ENCODE measurements around the gene UQCRH.

The UQCRH gene

GRCh38 chr1:46303038-46303871 lies at the start of gene UQCRH, which contains the start of gene LRRC41:
TSS of gene UQCRH (plus strand) at chr1:46303698. CDS start at chr1:46303767, 69 bp downstream.
TSS of gene LRRC41 (minus strand) at chr1:46303616. CDS start at chr1:46303322, 294 bp downstream.
- H3K27me3 ChIP-seq (ENCODE audit: low read depth, low read length): no peaks in the 10 kb centered on the region
- H3K4me2 ChIP-seq (ENCODE audit: low read length): peak within 1 kb of the TSS; percentile 82
- TF ChIP-seq CTCF (IDR thresholded peaks at IDR 0.05; ENCODE audit: low read depth, low read length) (no peak), EZH2phosphoT487 (IDR thresholded peaks at IDR 0.05; ENCODE audit: low read depth) (no peak)
- H4K20me1 ChIP-seq (ENCODE audit: insufficient read depth, low read length): peaks cover 30% of the 10 kb centered on the region
- peaks cover 35% of the 10 kb centered on the region for H3K36me3 ChIP-seq (replicated peaks; ENCODE audit: low read depth, low read length)
- H3K79me2 ChIP-seq (ENCODE audit: low read length): peaks cover 100% of the 10 kb centered on the region
- H3K27ac ChIP-seq (ENCODE audit: low read length): peak within 1 kb of the TSS; percentile 93
- no peaks in the 10 kb centered on the region for H3K9me3 ChIP-seq (ENCODE audit: insufficient read depth, low read length)
- H2AFZ ChIP-seq (ENCODE audit: low read depth, low read length): no peak within 1 kb of the TSS; the same call in 1 of the 2 replicates
- peak within 1 kb of the TSS; percentile 99 for H3K9ac ChIP-seq (ENCODE audit: low read length)
- peak within 1 kb of the TSS; percentile 98 for H3K4me3 ChIP-seq (ENCODE audit: low read length)
- peaks cover 25% of the 10 kb centered on the region for H3K4me1 ChIP-seq (ENCODE audit: low read length)

- Histone ChIP-seq H3K9me3 (ENCODE audit: insufficient read depth, low read length) (no peaks in the 10 kb centered on the region), H3K4me1 (ENCODE audit: low read length) (no peaks in the 10 kb centered on the region), H2AFZ (ENCODE audit: low read depth, low read length) (no peak overlapping the region), H3K79me2 (ENCODE audit: low read length) (peaks cover 3% of the 10 kb centered on the region; the same call in 1 of the 2 replicates), H3K36me3 (replicated peaks; ENCODE audit: low read depth, low read length) (peaks cover 14% of the 10 kb centered on the region), H3K4me2 (ENCODE audit: low read length) (no peak overlapping the region), H4K20me1 (ENCODE audit: insufficient read depth, low read length) (no peaks in the 10 kb centered on the region), H3K27me3 (ENCODE audit: low read depth, low read length) (no peaks in the 10 kb centered on the region), H3K4me3 (ENCODE audit: low read length) (no peak overlapping the region), H3K27ac (ENCODE audit: low read length) (no peak overlapping the region), H3K9ac (ENCODE audit: low read length) (no peak overlapping the region)
- TF ChIP-seq CTCF (IDR thresholded peaks at IDR 0.05; ENCODE audit: low read depth, low read length) (no peak), EZH2phosphoT487 (IDR thresholded peaks at IDR 0.05; ENCODE audit: low read depth) (no peak)
Measured at GRCh38 chr1:46254668-46255067, 48.8 kb upstream of the UQCRH start.

- no peak overlapping the region for H3K4me3 ChIP-seq (ENCODE audit: low read length)
- no peaks in the 10 kb centered on the region for H3K4me1 ChIP-seq (ENCODE audit: low read length)
- no peaks in the 10 kb centered on the region for H3K79me2 ChIP-seq (ENCODE audit: low read length)
- no peaks in the 10 kb centered on the region for H4K20me1 ChIP-seq (ENCODE audit: insufficient read depth, low read length)
- no peak overlapping the region for H3K9ac ChIP-seq (ENCODE audit: low read length)
- no peaks in the 10 kb centered on the region for H3K27me3 ChIP-seq (ENCODE audit: low read depth, low read length)
- H3K27ac ChIP-seq (ENCODE audit: low read length): no peak overlapping the region
- H2AFZ ChIP-seq (ENCODE audit: low read depth, low read length): no peak overlapping the region
- H3K9me3 ChIP-seq (ENCODE audit: insufficient read depth, low read length): no peaks in the 10 kb centered on the region
- TF ChIP-seq EZH2phosphoT487 (IDR thresholded peaks at IDR 0.05; ENCODE audit: low read depth): no peak
- TF ChIP-seq CTCF (IDR thresholded peaks at IDR 0.05; ENCODE audit: low read depth, low read length): no peak
- peaks cover 9% of the 10 kb centered on the region for H3K36me3 ChIP-seq (replicated peaks; ENCODE audit: low read depth, low read length)
- H3K4me2 ChIP-seq (ENCODE audit: low read length): no peak overlapping the region
Measured at GRCh38 chr1:46256523-46256922, 47.0 kb upstream of the UQCRH start.

GRCh38 chr1:46262508-46262907 lies 41.0 kb upstream of the UQCRH start:
- TF ChIP-seq CTCF (IDR thresholded peaks at IDR 0.05; ENCODE audit: low read depth, low read length) (no peak), EZH2phosphoT487 (IDR thresholded peaks at IDR 0.05; ENCODE audit: low read depth) (no peak)
- Histone ChIP-seq H4K20me1 (ENCODE audit: insufficient read depth, low read length) (no peaks in the 10 kb centered on the region), H3K4me2 (ENCODE audit: low read length) (no peak overlapping the region), H3K27me3 (ENCODE audit: low read depth, low read length) (no peaks in the 10 kb centered on the region), H2AFZ (ENCODE audit: low read depth, low read length) (no peak overlapping the region), H3K36me3 (replicated peaks; ENCODE audit: low read depth, low read length) (peaks cover 13% of the 10 kb centered on the region), H3K9ac (ENCODE audit: low read length) (no peak overlapping the region), H3K79me2 (ENCODE audit: low read length) (no peaks in the 10 kb centered on the region), H3K27ac (ENCODE audit: low read length) (no peak overlapping the region), H3K9me3 (ENCODE audit: insufficient read depth, low read length) (no peaks in the 10 kb centered on the region), H3K4me3 (ENCODE audit: low read length) (no peak overlapping the region), H3K4me1 (ENCODE audit: low read length) (no peaks in the 10 kb centered on the region)

Measured in OCI-LY3 (cell line).